ENCODE measurements around the gene VSTM2B. TPM values are rescaled to one million over a fixed set of nuclear protein-coding genes. Genes with fewer than 3 reads are reported as not detected.
"Not testable (repeated sequence)": the region's sequence is repeated elsewhere in the genome, so short reads cannot be mapped to it uniquely, and the experiment has no call there.

VSTM2B gene
- polyA plus RNA-seq, 3 donors, result 0.68 to 1.1 TPM; not detected in 1

- DNase-seq, result no peak
Measured at GRCh38 chr19:29544656-29545360, 19.0 kb downstream of the VSTM2B start.

GRCh38 chr19:29545447-29545846 is 19.7 kb downstream of the VSTM2B start:
- not testable (repeated sequence) for DNase-seq

- no peak for DNase-seq
Measured at GRCh38 chr19:29545866-29546582, 20.2 kb downstream of the VSTM2B start.

- DNase-seq, result no peak
Measured at GRCh38 chr19:29546583-29547190, 20.9 kb downstream of the VSTM2B start.

- no peak for DNase-seq
Measured at GRCh38 chr19:29547361-29547960, 21.7 kb downstream of the VSTM2B start.

GRCh38 chr19:29547981-29548380 is 22.2 kb downstream of the VSTM2B start:
- no peak for DNase-seq

- no peak for DNase-seq
Measured at GRCh38 chr19:29548483-29549085, 22.8 kb downstream of the VSTM2B start.

GRCh38 chr19:29549105-29550070 is 23.6 kb downstream of the VSTM2B start:
- DNase-seq, result no peak

- DNase-seq, result no peak
Measured at GRCh38 chr19:29550896-29551295, 25.1 kb downstream of the VSTM2B start.

- DNase-seq, result no peak
Measured at GRCh38 chr19:29551774-29552173, 26.0 kb downstream of the VSTM2B start.

- no peak for DNase-seq
Measured at GRCh38 chr19:29552454-29553280, 26.9 kb downstream of the VSTM2B start.

- no peak for DNase-seq
Measured at GRCh38 chr19:29554149-29554548, 28.4 kb downstream of the VSTM2B start.

GRCh38 chr19:29559110-29559509 is 33.3 kb downstream of the VSTM2B start:
- DNase-seq, result not testable (repeated sequence)

- no peak for DNase-seq
Measured at GRCh38 chr19:29559743-29560142, 33.9 kb downstream of the VSTM2B start.

GRCh38 chr19:29560313-29561075 is 34.7 kb downstream of the VSTM2B start:
- DNase-seq, result no peak

GRCh38 chr19:29561601-29562000 is 35.8 kb downstream of the VSTM2B start:
- DNase-seq, result no peak

- no peak for DNase-seq
Measured at GRCh38 chr19:29562299-29563297, 36.8 kb downstream of the VSTM2B start.

Data from renal pelvis (tissue), 4 donors.